DOHH2 (cell line): ENCODE data around the gene MAML2.

ENCODE experiments used
- H3F3A ChIP-seq: fragments of 200-600 bp; sonication (generic), shearing (Covaris generic); 2 replicates; pipeline ENCODE4 v1.6.0; 2016; ENCODE audit warnings: antibody characterized with exemption, mild to moderate bottlenecking; ENCODE audit not compliant: control insufficient read depth, insufficient read depth
- H3K27ac ChIP-seq: fragments of 200-600 bp; sonication (generic); 2 replicates; pipeline ENCODE4 v1.5.1; 2014; ENCODE audit warnings: low read depth, mild to moderate bottlenecking, low read length, moderate library complexity
- H3K27me3 ChIP-seq: fragments of 200-600 bp; sonication (generic); 2 replicates; pipeline ENCODE4 v1.6.1; 2014; ENCODE audit warnings: mild to moderate bottlenecking, low read length, mixed read lengths; ENCODE audit not compliant: control insufficient read depth
- H3K36me3 ChIP-seq: fragments of 200-600 bp; sonication (generic); 2 replicates; pipeline ENCODE4 v1.6.1; 2014; ENCODE audit warnings: mild to moderate bottlenecking, low read length, moderate library complexity, mixed read lengths; ENCODE audit not compliant: control insufficient read depth
- H3K4me1 ChIP-seq: fragments of 200-600 bp; sonication (generic); 2 replicates; pipeline ENCODE4 v1.6.1; 2014; ENCODE audit warnings: mild to moderate bottlenecking, low read length, mixed read lengths; ENCODE audit not compliant: control insufficient read depth
- H3K4me2 ChIP-seq: fragments of 200-600 bp; sonication (generic); 2 replicates; pipeline ENCODE4 v1.6.0; 2014; ENCODE audit warnings: mild to moderate bottlenecking, low read length, moderate library complexity
- H3K4me3 ChIP-seq: fragments of 200-600 bp; sonication (generic); 2 replicates; pipeline ENCODE4 v1.5.1; 2014; ENCODE audit warnings: mild to moderate bottlenecking, low read length, mixed read lengths
- H3K79me2 ChIP-seq: fragments of 200-600 bp; sonication (generic); 2 replicates; pipeline ENCODE4 v1.6.1; 2014; ENCODE audit warnings: mild to moderate bottlenecking, low read length, mixed read lengths; ENCODE audit not compliant: control insufficient read depth
- H3K9me2 ChIP-seq: fragments of 200-600 bp; sonication (generic); replicated peaks from 2 replicates; pipeline ENCODE4 v1.6.1; 2014; ENCODE audit warnings: mild to moderate bottlenecking, low read length, mixed read lengths; ENCODE audit not compliant: control insufficient read depth
- H3K9me3 ChIP-seq: fragments of 200-600 bp; sonication (generic); 2 replicates; pipeline ENCODE4 v1.6.1; 2014; ENCODE audit warnings: antibody characterized with exemption, low read length, mixed read lengths; ENCODE audit not compliant: control insufficient read depth, insufficient read depth
- H4K20me1 ChIP-seq: fragments of 200-600 bp; sonication (generic); 2 replicates; pipeline ENCODE4 v1.6.0; 2014; ENCODE audit warnings: low read depth, mild to moderate bottlenecking, antibody characterized with exemption, low read length, moderate library complexity; ENCODE audit not compliant: control insufficient read depth, insufficient read depth
- EZH2phosphoT487 ChIP-seq: fragments of 200-600 bp; sonication (generic); IDR thresholded peaks from 2 replicates; pipeline ENCODE4 v1.6.1; 2017; ENCODE audit warnings: borderline replicate concordance, mild to moderate bottlenecking, antibody characterized with exemption, low read length, moderate library complexity, mixed read lengths
- TF ChIP-seq, protein P1 (sequence below): fragments of 200-600 bp; sonication (generic); IDR thresholded peaks from one replicate; pipeline ENCODE4 v1.5.1; 2014; ENCODE audit warnings: antibody characterized with exemption, mild to moderate bottlenecking, low read depth, low read length; ENCODE audit not compliant: poor library complexity, severe bottlenecking

Gene MAML2

DNA sequence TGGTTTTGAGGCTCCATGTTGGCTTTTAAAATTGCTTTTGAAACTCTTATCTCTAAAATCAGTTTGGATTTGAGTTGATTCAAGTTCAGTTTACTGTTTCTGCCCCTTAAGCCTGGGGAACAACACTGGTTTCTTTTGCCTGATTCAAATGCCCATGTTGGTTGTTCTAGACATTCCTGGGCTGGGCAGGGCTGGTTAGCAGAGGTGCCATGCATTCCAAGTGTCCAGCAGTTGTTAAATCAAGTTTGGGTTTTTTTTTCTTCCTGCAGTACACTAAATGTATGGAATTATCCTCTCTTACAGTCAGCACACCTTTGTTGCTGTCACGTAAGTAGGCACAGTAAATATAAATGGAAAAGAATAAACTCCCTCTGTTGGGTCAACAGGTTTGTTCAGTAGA lies 351.9 kb downstream of the MAML2 start:
- TF ChIP-seq, protein P1, sequence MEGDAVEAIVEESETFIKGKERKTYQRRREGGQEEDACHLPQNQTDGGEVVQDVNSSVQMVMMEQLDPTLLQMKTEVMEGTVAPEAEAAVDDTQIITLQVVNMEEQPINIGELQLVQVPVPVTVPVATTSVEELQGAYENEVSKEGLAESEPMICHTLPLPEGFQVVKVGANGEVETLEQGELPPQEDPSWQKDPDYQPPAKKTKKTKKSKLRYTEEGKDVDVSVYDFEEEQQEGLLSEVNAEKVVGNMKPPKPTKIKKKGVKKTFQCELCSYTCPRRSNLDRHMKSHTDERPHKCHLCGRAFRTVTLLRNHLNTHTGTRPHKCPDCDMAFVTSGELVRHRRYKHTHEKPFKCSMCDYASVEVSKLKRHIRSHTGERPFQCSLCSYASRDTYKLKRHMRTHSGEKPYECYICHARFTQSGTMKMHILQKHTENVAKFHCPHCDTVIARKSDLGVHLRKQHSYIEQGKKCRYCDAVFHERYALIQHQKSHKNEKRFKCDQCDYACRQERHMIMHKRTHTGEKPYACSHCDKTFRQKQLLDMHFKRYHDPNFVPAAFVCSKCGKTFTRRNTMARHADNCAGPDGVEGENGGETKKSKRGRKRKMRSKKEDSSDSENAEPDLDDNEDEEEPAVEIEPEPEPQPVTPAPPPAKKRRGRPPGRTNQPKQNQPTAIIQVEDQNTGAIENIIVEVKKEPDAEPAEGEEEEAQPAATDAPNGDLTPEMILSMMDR = no peak
- no peak for TF ChIP-seq EZH2phosphoT487
- no peak overlapping the region for H3K4me2 ChIP-seq
- H3K9me3 ChIP-seq = no peaks in the 10 kb centered on the region
- H3K79me2 ChIP-seq = no peaks in the 10 kb centered on the region
- no peak overlapping the region for H3K4me3 ChIP-seq
- no peaks in the 10 kb centered on the region for H3K4me1 ChIP-seq
- no peaks in the 10 kb centered on the region for H3K9me2 ChIP-seq
- H3K27ac ChIP-seq = no peak overlapping the region
- H4K20me1 ChIP-seq = no peaks in the 10 kb centered on the region
- H3F3A ChIP-seq = no peaks in the 10 kb centered on the region
- no peaks in the 10 kb centered on the region for H3K36me3 ChIP-seq
- no peaks in the 10 kb centered on the region for H3K27me3 ChIP-seq

DNA sequence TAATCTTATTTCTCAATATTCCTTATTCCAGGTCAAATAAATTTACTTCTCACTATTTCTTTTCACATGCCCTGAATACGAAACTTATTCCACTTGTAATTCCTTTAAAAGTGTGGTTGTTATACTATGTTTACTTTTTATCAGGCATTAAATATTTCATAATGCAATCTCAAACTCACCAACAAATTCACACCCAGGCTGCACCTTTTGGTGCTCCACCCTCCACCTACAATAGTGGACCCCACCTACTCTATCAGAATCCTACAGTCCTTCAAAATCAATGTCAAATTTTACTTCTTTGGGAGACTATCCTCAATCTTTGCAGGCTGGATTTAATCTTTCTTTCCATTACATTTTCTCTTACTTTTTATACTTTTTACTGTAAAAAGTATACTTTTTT lies 353.2 kb downstream of the MAML2 start:
- no peaks in the 10 kb centered on the region for H3K9me3 ChIP-seq
- H3K4me3 ChIP-seq = no peak overlapping the region
- H3K79me2 ChIP-seq = no peaks in the 10 kb centered on the region
- no peaks in the 10 kb centered on the region for H3K4me1 ChIP-seq
- TF ChIP-seq, protein P1 = no peak
- no peak for TF ChIP-seq EZH2phosphoT487
- no peaks in the 10 kb centered on the region for H3K36me3 ChIP-seq
- no peaks in the 10 kb centered on the region for H4K20me1 ChIP-seq
- no peaks in the 10 kb centered on the region for H3F3A ChIP-seq
- no peaks in the 10 kb centered on the region for H3K9me2 ChIP-seq
- no peak overlapping the region for H3K4me2 ChIP-seq
- H3K27ac ChIP-seq = no peak overlapping the region
- H3K27me3 ChIP-seq = no peaks in the 10 kb centered on the region

DNA sequence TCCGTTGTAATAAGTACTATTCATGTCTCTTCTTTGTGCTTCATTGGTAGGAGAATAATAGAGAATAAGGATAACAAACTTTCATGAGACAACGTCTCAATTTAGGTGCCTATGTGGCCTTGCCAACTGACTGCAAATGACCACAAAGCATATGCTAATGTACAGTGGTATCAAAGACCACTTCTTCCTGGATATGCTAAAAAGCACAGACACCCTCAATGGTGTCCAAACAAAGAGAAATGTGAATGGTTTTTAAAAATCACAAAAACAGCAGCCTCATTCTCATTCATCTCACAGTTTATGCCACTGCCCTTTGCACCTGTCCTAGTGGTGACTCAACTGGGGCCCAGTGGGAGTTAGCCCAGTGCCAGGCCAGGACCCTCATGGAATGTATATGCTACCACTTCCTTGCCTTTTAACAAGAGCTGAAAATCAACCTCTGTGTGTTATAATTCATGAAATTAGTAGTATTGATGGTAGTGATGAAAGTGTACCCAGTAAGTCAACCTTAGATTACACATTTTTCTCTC lies 353.9 kb downstream of the MAML2 start:
- no peak overlapping the region for H3K4me2 ChIP-seq
- H3K4me1 ChIP-seq = no peaks in the 10 kb centered on the region
- TF ChIP-seq EZH2phosphoT487 = no peak
- TF ChIP-seq, protein P1 = no peak
- H3K27ac ChIP-seq = no peak overlapping the region
- no peaks in the 10 kb centered on the region for H3F3A ChIP-seq
- H3K9me3 ChIP-seq = no peaks in the 10 kb centered on the region
- H4K20me1 ChIP-seq = no peaks in the 10 kb centered on the region
- H3K79me2 ChIP-seq = no peaks in the 10 kb centered on the region
- H3K27me3 ChIP-seq = no peaks in the 10 kb centered on the region
- H3K4me3 ChIP-seq = no peak overlapping the region
- H3K36me3 ChIP-seq = no peaks in the 10 kb centered on the region
- no peaks in the 10 kb centered on the region for H3K9me2 ChIP-seq
